Measurements from ENCODE around the gene AURKA. TPM values are rescaled to one million over a fixed set of nuclear protein-coding genes. Genes with fewer than 3 reads are reported as not detected.

Gene AURKA
- total RNA-seq, 1 donor from 2014 or later, result 14.8 TPM

- Mint-ChIP-seq H3K4me3 (ENCODE audit: unreplicated experiment) (no peak overlapping the region), H3K9me3 (ENCODE audit: unreplicated experiment) (no peaks in the 10 kb centered on the region), H3K27ac (ENCODE audit: unreplicated experiment) (no peak overlapping the region), H3K36me3 (ENCODE audit: low read depth, unreplicated experiment) (no peaks in the 10 kb centered on the region), H3K27me3 (ENCODE audit: low read depth, unreplicated experiment) (no peaks in the 10 kb centered on the region), H3K4me1 (ENCODE audit: low read depth, unreplicated experiment) (peaks cover 5% of the 10 kb centered on the region)
- Histone ChIP-seq H3K27me3 (ENCODE audit: insufficient read depth, low read length) (no peaks in the 10 kb centered on the region), H3K4me1 (ENCODE audit: insufficient read depth, low read length) (no peaks in the 10 kb centered on the region), H3K4me2 (ENCODE audit: low read length) (no peak overlapping the region), H2AFZ (ENCODE audit: low read depth, low read length) (no peak overlapping the region), H4K20me1 (ENCODE audit: insufficient read depth, low read length) (peaks cover 8% of the 10 kb centered on the region), H3K27ac (ENCODE audit: low read depth, low read length) (no peak overlapping the region), H3K9me3 (ENCODE audit: insufficient read depth, low read depth, low read length) (no peaks in the 10 kb centered on the region), H3K4me3 (ENCODE audit: insufficient read depth, low read depth, low read length) (no peak overlapping the region), H3K9ac (ENCODE audit: low read length) (no peak overlapping the region), H3K36me3 (ENCODE audit: insufficient read depth, low read length) (peaks cover 32% of the 10 kb centered on the region), H3K79me2 (ENCODE audit: insufficient read depth, low read length) (peaks cover 79% of the 10 kb centered on the region)
- FAIRE-seq, result no peak
- TF ChIP-seq EZH2 (IDR thresholded peaks at IDR 0.05; ENCODE audit: insufficient read depth, low read length), result no peak
- TF ChIP-seq CTCF (IDR thresholded peaks at IDR 0.05; ENCODE audit: insufficient read depth, low read depth, low read length), result no peak
- no peak for DNase-seq (ENCODE audit: low read depth)
Measured at GRCh38 chr20:56383334-56383733, 8.7 kb downstream of the AURKA start.

- Histone ChIP-seq H3K4me1 (ENCODE audit: insufficient read depth, low read length) (no peaks in the 10 kb centered on the region), H3K9ac (ENCODE audit: low read length) (no peak overlapping the region), H3K9me3 (ENCODE audit: insufficient read depth, low read depth, low read length) (no peaks in the 10 kb centered on the region), H2AFZ (ENCODE audit: low read depth, low read length) (no peak overlapping the region), H3K79me2 (ENCODE audit: insufficient read depth, low read length) (peaks cover 79% of the 10 kb centered on the region), H3K27me3 (ENCODE audit: insufficient read depth, low read length) (no peaks in the 10 kb centered on the region), H4K20me1 (ENCODE audit: insufficient read depth, low read length) (peaks cover 8% of the 10 kb centered on the region), H3K4me3 (ENCODE audit: insufficient read depth, low read depth, low read length) (no peak overlapping the region), H3K4me2 (ENCODE audit: low read length) (no peak overlapping the region), H3K36me3 (ENCODE audit: insufficient read depth, low read length) (peaks cover 32% of the 10 kb centered on the region), H3K27ac (ENCODE audit: low read depth, low read length) (no peak overlapping the region)
- TF ChIP-seq CTCF (IDR thresholded peaks at IDR 0.05; ENCODE audit: insufficient read depth, low read depth, low read length) (no peak), EZH2 (IDR thresholded peaks at IDR 0.05; ENCODE audit: insufficient read depth, low read length) (no peak)
- H3K27ac Mint-ChIP-seq (ENCODE audit: unreplicated experiment), result no peak overlapping the region
- no peaks in the 10 kb centered on the region for H3K9me3 Mint-ChIP-seq (ENCODE audit: unreplicated experiment)
- DNase-seq (ENCODE audit: low read depth) (no peak), FAIRE-seq (no peak)
- H3K4me1 Mint-ChIP-seq (ENCODE audit: low read depth, unreplicated experiment), result peaks cover 5% of the 10 kb centered on the region
- H3K27me3 Mint-ChIP-seq (ENCODE audit: low read depth, unreplicated experiment), result no peaks in the 10 kb centered on the region
- no peak overlapping the region for H3K4me3 Mint-ChIP-seq (ENCODE audit: unreplicated experiment)
- no peaks in the 10 kb centered on the region for H3K36me3 Mint-ChIP-seq (ENCODE audit: low read depth, unreplicated experiment)
Measured at GRCh38 chr20:56382696-56383095, 9.3 kb downstream of the AURKA start.

- Histone ChIP-seq H3K27ac (ENCODE audit: low read depth, low read length) (no peak overlapping the region), H3K79me2 (ENCODE audit: insufficient read depth, low read length) (peaks cover 77% of the 10 kb centered on the region), H3K9ac (ENCODE audit: low read length) (no peak overlapping the region), H3K4me1 (ENCODE audit: insufficient read depth, low read length) (no peaks in the 10 kb centered on the region), H3K27me3 (ENCODE audit: insufficient read depth, low read length) (no peaks in the 10 kb centered on the region), H4K20me1 (ENCODE audit: insufficient read depth, low read length) (peaks cover 8% of the 10 kb centered on the region), H3K4me3 (ENCODE audit: insufficient read depth, low read depth, low read length) (no peak overlapping the region), H3K36me3 (ENCODE audit: insufficient read depth, low read length) (peaks cover 32% of the 10 kb centered on the region), H3K9me3 (ENCODE audit: insufficient read depth, low read depth, low read length) (no peaks in the 10 kb centered on the region), H3K4me2 (ENCODE audit: low read length) (no peak overlapping the region), H2AFZ (ENCODE audit: low read depth, low read length) (no peak overlapping the region)
- DNase-seq (ENCODE audit: low read depth) (no peak), FAIRE-seq (no peak)
- Mint-ChIP-seq H3K9me3 (ENCODE audit: unreplicated experiment) (no peaks in the 10 kb centered on the region), H3K4me3 (ENCODE audit: unreplicated experiment) (no peak overlapping the region), H3K27ac (ENCODE audit: unreplicated experiment) (no peak overlapping the region), H3K27me3 (ENCODE audit: low read depth, unreplicated experiment) (no peaks in the 10 kb centered on the region), H3K4me1 (ENCODE audit: low read depth, unreplicated experiment) (peaks cover 5% of the 10 kb centered on the region), H3K36me3 (ENCODE audit: low read depth, unreplicated experiment) (peaks cover 3% of the 10 kb centered on the region)
- TF ChIP-seq EZH2 (IDR thresholded peaks at IDR 0.05; ENCODE audit: insufficient read depth, low read length), result no peak
- TF ChIP-seq CTCF (IDR thresholded peaks at IDR 0.05; ENCODE audit: insufficient read depth, low read depth, low read length), result no peak
Measured at GRCh38 chr20:56381501-56381900, 10.5 kb downstream of the AURKA start.
